Uterus (tissue), 4 donors: ENCODE results near the gene DCTD. TPM values are rescaled to one million over a fixed set of nuclear protein-coding genes. Genes with fewer than 3 reads are reported as not detected.

Source experiments
- DNase-seq, 2 donors: peaks; one replicate each; pipeline ENCODE4 v3.0.0-alpha.2; 2019 to 2020
- H3K27ac ChIP-seq, 2 donors: fragments of 200-600 bp; sonication (generic); 1 replicate in 1 of 2; 2 replicates in 1 of 2; pipeline ENCODE4 v1.5.1; 2016 to 2018
- H3K27me3 ChIP-seq, 2 donors: fragments of 200-600 bp; sonication (generic); one replicate each; pipeline ENCODE4 v1.5.1; 2018 to 2019; ENCODE audit warnings: control low read depth in 1 of 2
- H3K36me3 ChIP-seq, 2 donors: fragments of 200-600 bp; sonication (generic); one replicate each; pipeline ENCODE4 v1.5.1; 2019; ENCODE audit warnings: control low read depth in 1 of 2
- H3K4me1 ChIP-seq, 2 donors: fragments of 200-600 bp; sonication (generic); one replicate each; pipeline ENCODE4 v1.5.1; 2018 to 2019; ENCODE audit warnings: control low read depth in 1 of 2
- H3K4me3 ChIP-seq, 2 donors: fragments of 200-600 bp; sonication (generic); 1 replicate in 1 of 2; 2 replicates in 1 of 2; pipeline ENCODE4 v1.5.1; 2018 to 2019; ENCODE audit warnings: mild to moderate bottlenecking in 1 of 2
- H3K9me3 ChIP-seq, 2 donors: fragments of 200-600 bp; sonication (generic); one replicate each; pipeline ENCODE4 v1.5.1; 2019; ENCODE audit warnings: control low read depth in 1 of 2
- POLR2A ChIP-seq, 2 donors: fragments of 450-650 bp; IDR thresholded peaks; one replicate each; pipeline ENCODE4 v1.6.1; 2016; ENCODE audit warnings: antibody characterized with exemption in 2 of 2, mild to moderate bottlenecking in 1 of 2, moderate library complexity in 1 of 2
- intact Hi-C: fragments of 100-400 bp; cut with DNase I; formaldehyde crosslinking; loops from one replicate; pipeline ENCODE4 v1.15.1; 2023; ENCODE audit warnings: low total_unique reads
- total RNA-seq, 4 donors: library from RNA; depleted of rRNA in 3 of 4; stranded (reverse); fragments of >200 nt in 3 of 4; gene quantifications; one replicate each; pipeline versions ENCODE4 v1.1.0 to v1.2.4, GENCODE V29; 2014 to 2023
- TF ChIP-seq, protein P1 (sequence below), 4 experiments: fragments of 200-600 bp in 2 of 4; fragments of 450-650 bp in 2 of 4; sonication (generic) in 2 of 4; IDR thresholded peaks; one replicate each; pipeline ENCODE4 v1.5.1; 2016 to 2019; ENCODE audit warnings: antibody characterized with exemption in 4 of 4, mild to moderate bottlenecking in 2 of 4, moderate library complexity in 1 of 4
- donor health status: DM: yes; HTN: yes; CAD: no.

DCTD gene
- total RNA-seq, 4 donors from 2014 or later = 49.7 to 131 (median 73.4) TPM

DNA sequence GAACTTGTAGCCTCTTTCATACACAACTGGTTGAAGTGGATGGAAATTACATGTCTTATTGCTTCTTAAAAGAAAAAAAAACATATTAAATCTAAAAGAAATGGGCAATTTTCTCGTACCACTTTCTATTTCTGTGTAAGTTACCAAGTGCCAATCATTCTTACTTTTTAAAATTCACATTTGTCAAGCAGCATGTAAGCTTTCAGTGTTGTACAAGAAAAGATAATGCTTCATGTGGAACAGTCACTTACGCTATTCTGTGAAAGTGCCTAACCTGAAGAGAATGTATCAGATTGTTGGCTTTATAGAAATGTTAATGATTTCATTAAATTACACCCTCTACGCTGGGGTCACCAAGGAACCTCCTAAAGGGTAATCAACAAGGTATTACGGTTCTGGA lies 4.4 kb upstream of the DCTD start:
- no peaks in the 10 kb centered on the region for H3K27me3 ChIP-seq
- H3K36me3 ChIP-seq = no peaks in the 10 kb centered on the region
- DNase-seq = no peak
- no peak overlapping the region for H3K27ac ChIP-seq
- no peak overlapping the region for H3K4me3 ChIP-seq
- H3K4me1 ChIP-seq = no peaks in the 10 kb centered on the region
- H3K9me3 ChIP-seq = no peaks in the 10 kb centered on the region
- TF ChIP-seq, protein P1, sequence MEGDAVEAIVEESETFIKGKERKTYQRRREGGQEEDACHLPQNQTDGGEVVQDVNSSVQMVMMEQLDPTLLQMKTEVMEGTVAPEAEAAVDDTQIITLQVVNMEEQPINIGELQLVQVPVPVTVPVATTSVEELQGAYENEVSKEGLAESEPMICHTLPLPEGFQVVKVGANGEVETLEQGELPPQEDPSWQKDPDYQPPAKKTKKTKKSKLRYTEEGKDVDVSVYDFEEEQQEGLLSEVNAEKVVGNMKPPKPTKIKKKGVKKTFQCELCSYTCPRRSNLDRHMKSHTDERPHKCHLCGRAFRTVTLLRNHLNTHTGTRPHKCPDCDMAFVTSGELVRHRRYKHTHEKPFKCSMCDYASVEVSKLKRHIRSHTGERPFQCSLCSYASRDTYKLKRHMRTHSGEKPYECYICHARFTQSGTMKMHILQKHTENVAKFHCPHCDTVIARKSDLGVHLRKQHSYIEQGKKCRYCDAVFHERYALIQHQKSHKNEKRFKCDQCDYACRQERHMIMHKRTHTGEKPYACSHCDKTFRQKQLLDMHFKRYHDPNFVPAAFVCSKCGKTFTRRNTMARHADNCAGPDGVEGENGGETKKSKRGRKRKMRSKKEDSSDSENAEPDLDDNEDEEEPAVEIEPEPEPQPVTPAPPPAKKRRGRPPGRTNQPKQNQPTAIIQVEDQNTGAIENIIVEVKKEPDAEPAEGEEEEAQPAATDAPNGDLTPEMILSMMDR (IDR thresholded peaks at IDR 0.05) = no peak
- no peak for TF ChIP-seq POLR2A (IDR thresholded peaks at IDR 0.05)
- intact Hi-C loops = no loop called here

DNA sequence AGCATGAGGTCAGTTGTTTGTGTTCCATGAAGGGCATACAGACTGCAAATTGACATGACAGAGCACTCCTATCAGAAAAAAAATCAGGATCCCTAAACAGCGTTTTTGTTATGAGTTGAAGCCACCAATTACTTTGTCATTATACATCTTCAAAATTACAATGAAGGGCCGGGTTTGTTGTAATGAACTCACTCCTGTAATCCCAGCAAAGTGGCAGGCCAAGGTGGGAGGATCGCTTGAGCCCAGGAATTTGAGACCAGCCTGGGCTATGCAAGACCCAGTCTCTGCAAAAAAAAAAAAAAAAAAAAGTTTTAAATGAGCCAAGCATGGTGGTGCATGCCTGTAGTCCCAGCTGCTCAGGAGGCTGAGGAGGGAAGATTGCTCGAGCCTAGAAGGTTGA lies 3.5 kb upstream of the DCTD start:
- no peaks in the 10 kb centered on the region for H3K27me3 ChIP-seq
- DNase-seq = no peak
- TF ChIP-seq, protein P1 (IDR thresholded peaks at IDR 0.05) = no peak
- TF ChIP-seq POLR2A (IDR thresholded peaks at IDR 0.05) = no peak
- intact Hi-C loops = no loop called here
- H3K27ac ChIP-seq = no peak overlapping the region
- no peaks in the 10 kb centered on the region for H3K4me1 ChIP-seq
- H3K4me3 ChIP-seq = no peak overlapping the region
- H3K9me3 ChIP-seq = no peaks in the 10 kb centered on the region
- H3K36me3 ChIP-seq = no peaks in the 10 kb centered on the region

DNA sequence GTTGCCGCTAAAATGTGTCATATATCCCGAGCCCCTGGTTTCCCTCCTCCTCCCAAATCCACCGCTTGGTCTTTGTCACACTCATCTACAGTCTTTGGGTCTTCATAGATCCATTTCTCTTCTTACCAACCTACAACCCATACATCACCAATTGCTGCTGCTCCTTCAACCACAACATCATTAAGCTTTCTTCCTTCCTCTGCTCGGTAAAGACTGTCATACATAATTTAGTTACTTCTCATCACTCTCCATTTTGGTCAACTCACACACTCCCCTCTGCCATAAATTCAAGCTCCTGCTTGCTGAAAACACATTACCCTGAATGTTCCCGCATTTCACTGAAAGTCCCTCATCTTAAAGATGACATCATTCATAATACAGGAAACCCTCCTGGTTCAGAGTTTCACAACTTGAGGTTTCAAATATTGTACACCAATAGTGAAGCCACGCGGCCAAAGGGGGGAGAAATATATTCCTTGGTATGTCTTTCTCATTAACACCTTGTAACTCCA lies 1.7 kb upstream of the DCTD start:
- H3K4me1 ChIP-seq = no peaks in the 10 kb centered on the region
- H3K9me3 ChIP-seq = no peaks in the 10 kb centered on the region
- intact Hi-C loops = no loop called here
- H3K4me3 ChIP-seq = no peak overlapping the region
- TF ChIP-seq, protein P1 (IDR thresholded peaks at IDR 0.05) = no peak
- no peak for TF ChIP-seq POLR2A (IDR thresholded peaks at IDR 0.05)
- H3K36me3 ChIP-seq = no peaks in the 10 kb centered on the region
- no peak for DNase-seq
- H3K27me3 ChIP-seq = no peaks in the 10 kb centered on the region
- peak overlapping the region in 1 of 2 donors; percentile 91 for H3K27ac ChIP-seq

DNA sequence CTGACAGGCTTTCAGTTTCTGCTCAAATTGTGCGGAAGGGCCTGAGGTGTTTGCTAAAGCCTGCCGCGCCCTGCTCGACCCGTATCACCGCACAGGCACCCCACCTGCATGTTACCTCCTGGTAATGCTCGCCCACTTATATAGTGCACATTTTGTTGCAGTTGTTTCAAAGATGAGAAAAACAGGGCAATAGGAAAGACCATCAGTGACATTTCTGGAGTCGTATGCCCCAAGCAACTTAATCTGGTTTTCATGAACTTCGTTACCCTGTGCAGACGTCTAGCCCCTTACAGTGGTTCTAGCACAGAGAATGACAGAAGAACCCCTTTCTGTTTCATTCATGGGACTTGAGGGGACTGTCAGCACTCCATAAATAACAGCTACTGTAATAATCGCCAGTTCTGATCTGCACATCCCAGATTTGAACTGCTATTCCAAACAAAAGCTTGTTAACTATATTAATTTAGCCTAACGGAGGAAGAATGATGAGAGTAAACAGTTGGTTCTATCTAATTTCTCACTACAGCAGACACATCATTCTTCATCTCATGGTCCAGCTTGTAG lies 940 bp upstream of the DCTD start:
- Histone ChIP-seq H3K27ac (peak overlapping the region; percentile 91), H3K27me3 (no peaks in the 10 kb centered on the region), H3K4me1 (no peaks in the 10 kb centered on the region), H3K36me3 (no peaks in the 10 kb centered on the region), H3K9me3 (no peaks in the 10 kb centered on the region), H3K4me3 (peak overlapping the region; percentile 65 to 67)
- no peak for DNase-seq
- TF ChIP-seq, protein P1 (IDR thresholded peaks at IDR 0.05) = no peak
- TF ChIP-seq POLR2A (IDR thresholded peaks at IDR 0.05) = no peak
- intact Hi-C loops = no loop called here

DNA sequence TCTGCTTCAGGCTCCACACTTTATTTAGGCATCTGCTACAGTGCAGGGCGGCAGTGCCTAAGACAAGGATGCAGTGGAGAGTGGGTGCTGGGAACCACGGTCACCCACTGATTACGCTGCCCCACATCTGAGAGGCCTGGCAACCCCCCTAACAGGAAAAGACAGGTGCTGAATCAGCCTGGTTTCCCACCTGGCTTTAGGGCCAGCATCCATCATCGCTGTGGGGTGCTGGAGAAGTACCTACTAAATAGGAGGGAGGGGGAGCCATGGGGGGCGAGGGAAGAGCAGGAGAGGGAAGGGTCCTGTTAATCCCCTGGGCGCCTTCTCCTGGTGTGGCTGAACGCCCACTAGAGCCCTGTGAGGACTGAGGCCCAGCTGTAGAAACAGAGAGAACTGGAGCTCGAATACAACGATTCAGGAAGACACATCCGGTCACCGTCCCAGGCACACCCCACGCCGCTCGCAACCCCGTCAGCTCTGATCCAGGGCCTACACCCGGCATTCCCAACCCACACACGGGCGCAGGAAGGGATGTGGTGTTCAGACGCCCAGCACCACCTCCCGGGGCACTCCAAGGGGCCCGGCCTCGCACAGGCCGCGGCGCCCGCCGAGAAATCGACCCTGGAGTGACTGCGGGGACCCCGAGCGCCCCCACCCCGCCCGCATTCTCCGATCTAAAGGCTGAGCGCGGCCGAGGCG lies 554 bp downstream of the DCTD start:
- Histone ChIP-seq H3K9me3 (no peaks in the 10 kb centered on the region), H3K27me3 (no peaks in the 10 kb centered on the region), H3K27ac (peak overlapping the region; percentile 91), H3K36me3 (no peaks in the 10 kb centered on the region), H3K4me1 (no peaks in the 10 kb centered on the region), H3K4me3 (peak overlapping the region; percentile 65 to 67)
- TF ChIP-seq POLR2A (IDR thresholded peaks at IDR 0.05) = no peak
- TF ChIP-seq, protein P1 (IDR thresholded peaks at IDR 0.05) = no peak
- intact Hi-C loops = no loop called here
- DNase-seq = peak; percentile 62 to 63
